Measurements from ENCODE around the gene RNF152.

DNA sequence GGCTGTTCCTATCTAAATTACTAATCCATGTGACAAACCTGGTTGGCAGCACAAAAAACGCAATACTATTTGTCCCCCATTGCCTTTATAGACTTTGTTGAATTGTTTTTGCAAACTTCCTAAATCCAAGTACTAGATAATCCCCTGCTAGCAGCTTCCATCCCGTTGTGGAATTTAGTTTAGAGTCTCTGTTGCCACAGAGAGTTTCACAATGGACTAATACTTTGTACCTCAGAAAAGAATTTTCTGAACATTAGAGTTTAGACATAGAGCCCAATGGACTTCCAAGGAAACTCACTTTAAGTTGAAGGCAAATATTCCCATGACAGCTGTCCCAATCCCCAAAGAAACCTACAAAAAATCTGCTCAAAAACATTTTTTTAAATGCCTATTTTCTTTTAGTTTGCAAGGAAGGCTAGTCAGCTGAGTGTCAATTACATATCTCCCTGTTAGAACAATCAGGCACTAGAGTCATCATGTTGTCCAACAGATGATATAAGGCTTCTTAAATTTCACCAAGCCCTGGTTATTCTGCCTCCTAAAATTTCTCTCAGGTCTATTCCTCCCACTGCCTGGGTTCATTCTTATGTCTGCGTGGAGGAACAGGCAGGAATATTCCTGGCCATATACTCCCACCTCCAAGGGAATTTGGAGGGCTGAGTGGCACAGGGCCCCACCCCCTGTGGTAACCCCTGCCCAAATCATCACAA lies 27.2 kb downstream of the RNF152 start:
- TF ChIP-seq CTCF (IDR thresholded peaks at IDR 0.05), result no peak
- TF ChIP-seq POLR2A (IDR thresholded peaks at IDR 0.05), result no peak

Measured in adrenal gland (tissue), 5 donors.